ENCODE measurements around the gene CCDC112.
"Not testable (repeated sequence)": the region's sequence is repeated elsewhere in the genome, so short reads cannot be mapped to it uniquely, and the experiment has no call there.

The CCDC112 gene

GRCh38 chr5:115262321-115263077 is 34.0 kb downstream of the CCDC112 start, which contains the start of gene PGGT1B:
TSS of gene PGGT1B (minus strand) at chr5:115262877. CDS start at chr5:115262851, 26 bp downstream.
- in situ Hi-C loops (cut with HindIII; ENCODE audit: low sequenced_read_pairs) = no loop called here

GRCh38 chr5:115262011-115262320 is 34.5 kb downstream of the CCDC112 start:
- in situ Hi-C loops (cut with HindIII; ENCODE audit: low sequenced_read_pairs) = no loop called here

GRCh38 chr5:115260248-115260647 is 36.2 kb downstream of the CCDC112 start:
- in situ Hi-C loops (cut with HindIII; ENCODE audit: low sequenced_read_pairs) = no loop called here

GRCh38 chr5:115257981-115258380 is 38.5 kb downstream of the CCDC112 start:
- in situ Hi-C loops (cut with HindIII; ENCODE audit: low sequenced_read_pairs) = no loop called here

- in situ Hi-C loops (cut with HindIII; ENCODE audit: low sequenced_read_pairs) = not testable (repeated sequence)
These were observed 47.1 kb downstream of the CCDC112 start for GRCh38 chr5:115249379-115249778.

DNA sequence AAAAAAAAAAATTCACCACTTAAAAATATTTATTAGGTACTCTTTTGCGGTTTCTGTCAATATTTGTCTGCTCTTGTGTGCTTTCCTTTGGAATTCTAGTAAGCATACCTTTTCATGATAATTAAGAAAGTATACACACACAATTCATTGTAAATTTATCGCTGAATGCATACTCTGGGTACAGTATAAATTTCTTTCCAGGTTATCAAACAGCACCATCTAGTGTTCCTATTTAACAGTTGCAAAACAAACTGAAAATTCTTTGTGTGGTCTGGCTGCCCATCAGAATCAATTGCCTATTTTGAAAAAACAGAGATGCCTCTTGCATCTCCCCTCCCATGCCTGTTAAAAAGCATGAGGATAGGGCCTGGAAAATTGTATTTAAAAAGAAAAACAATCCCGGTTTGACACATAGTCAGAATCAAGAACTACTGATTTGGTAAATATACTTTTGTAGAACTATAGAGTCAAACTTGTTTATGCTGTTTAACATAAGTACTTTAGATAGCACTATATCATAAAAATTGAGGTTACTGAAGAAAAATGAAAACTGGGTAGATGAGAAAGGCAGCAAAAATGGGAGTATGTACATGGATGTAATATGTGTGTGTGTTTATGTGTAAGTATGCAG is 50.0 kb downstream of the CCDC112 start:
- in situ Hi-C loops (cut with HindIII; ENCODE audit: low sequenced_read_pairs) = no loop called here

GRCh38 chr5:115243412-115243811 is 53.0 kb downstream of the CCDC112 start:
- in situ Hi-C loops (cut with HindIII; ENCODE audit: low sequenced_read_pairs) = no loop called here

DNA sequence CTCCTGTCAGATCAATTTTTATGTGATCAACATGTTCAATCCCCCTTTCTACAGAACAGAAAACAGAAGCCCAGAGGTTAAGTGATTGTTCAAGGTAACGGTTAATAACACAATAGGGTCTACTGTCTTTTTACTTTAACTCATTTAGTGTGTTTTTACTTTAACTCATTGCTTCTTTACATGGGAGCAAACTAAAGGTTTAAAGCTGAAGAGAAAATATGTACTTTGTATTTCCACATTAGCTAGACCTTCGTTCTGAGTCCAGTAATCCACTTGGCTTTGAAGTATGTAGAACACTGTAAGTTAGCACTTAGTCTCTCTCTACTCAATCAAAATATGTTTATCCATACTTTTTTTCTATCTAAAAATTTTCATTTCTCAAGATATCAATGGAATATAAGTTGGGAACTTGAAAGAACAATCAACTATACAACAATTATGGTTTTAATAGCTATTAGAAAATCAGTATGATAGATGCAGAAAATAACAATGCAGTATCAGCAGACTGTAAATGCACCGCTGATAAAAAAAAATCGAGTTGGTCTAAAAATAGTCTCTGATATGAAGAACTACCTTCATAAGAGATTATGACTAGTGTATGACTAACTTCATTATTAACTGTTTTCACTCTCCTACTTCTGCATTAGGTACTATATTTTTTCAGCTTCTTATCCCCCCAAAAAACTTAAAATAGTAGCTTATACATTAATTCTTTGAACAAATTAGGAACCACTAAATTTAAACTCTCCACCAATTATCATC is 54.4 kb downstream of the CCDC112 start:
- in situ Hi-C loops (cut with HindIII; ENCODE audit: low sequenced_read_pairs) = no loop called here

GRCh38 chr5:115237066-115237465 is 59.4 kb downstream of the CCDC112 start:
- in situ Hi-C loops (cut with HindIII; ENCODE audit: low sequenced_read_pairs) = no loop called here

DNA sequence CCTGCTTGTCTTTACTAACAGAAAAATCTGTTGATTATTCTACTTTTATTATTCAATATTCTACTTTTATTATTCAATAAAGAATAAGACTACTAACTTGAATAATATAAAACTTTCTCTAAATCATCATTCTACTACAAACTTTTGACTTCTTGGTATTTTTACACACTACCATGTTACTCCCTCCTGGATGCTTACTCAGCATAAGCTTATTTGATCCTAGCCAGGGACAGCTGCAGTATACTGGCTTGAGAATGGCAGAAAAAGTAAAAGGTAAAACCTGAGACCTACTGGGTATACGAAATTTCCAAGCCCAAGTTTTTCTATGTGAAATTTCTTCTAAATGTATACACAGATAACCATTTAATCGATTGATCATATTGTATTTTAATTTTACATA is 59.9 kb downstream of the CCDC112 start:
- in situ Hi-C loops (cut with HindIII; ENCODE audit: low sequenced_read_pairs) = no loop called here

GRCh38 chr5:115231598-115231997 is 64.9 kb downstream of the CCDC112 start:
- in situ Hi-C loops (cut with HindIII; ENCODE audit: low sequenced_read_pairs) = no loop called here

DNA sequence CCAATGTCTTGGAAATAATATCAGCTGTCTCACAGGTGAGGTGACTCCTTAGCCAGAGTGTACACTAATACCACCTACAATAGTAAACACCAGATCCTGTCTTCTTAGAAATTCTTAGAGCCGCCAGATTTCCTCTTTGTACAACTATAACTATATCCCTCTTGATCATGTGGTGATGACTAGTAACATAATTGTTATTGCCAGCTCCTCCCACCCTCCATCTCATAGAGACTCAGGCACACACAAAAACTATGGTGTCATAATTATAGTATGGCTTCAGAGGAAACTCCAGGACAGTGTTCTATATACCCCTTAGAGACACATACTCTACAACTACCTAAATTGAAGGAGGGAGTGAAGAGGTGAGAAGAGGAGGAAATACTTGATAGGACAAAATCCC is 66.8 kb downstream of the CCDC112 start:
- in situ Hi-C loops (cut with HindIII; ENCODE audit: low sequenced_read_pairs) = no loop called here

DNA sequence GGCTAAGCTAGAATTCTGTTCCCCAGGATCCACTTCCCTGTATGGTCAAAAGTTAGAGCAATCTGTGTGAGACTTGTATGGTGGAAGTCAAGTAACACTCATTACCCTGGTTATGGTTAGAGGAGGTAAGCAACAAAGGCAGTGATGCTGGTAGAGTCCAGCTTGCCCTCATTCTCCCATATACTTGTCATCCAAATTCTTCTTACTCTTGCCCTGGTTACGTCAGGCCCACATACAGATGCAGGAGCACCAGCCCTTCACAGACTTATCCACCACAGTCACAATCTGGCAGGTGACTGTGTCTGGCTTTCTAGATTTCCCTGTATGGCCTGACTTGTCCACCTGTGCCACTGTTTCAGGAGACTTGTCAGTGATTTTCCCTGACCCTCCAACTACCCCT is 69.2 kb downstream of the CCDC112 start:
- in situ Hi-C loops (cut with HindIII; ENCODE audit: low sequenced_read_pairs) = no loop called here
